Ovary (tissue), 9 donors: ENCODE data around the gene RTN3. TPM values are rescaled to one million over a fixed set of nuclear protein-coding genes. Genes with fewer than 3 reads are reported as not detected.
A peak's percentile ranks its signal among the peaks of the same experiment; 100 is the strongest.

Experiments
- DNase-seq, 5 donors: peaks; one replicate each; pipeline ENCODE4 v3.0.0-alpha.2; 2019 to 2020
- H3K27ac ChIP-seq, 2 donors: fragments of 200-600 bp; one replicate each; pipeline versions ENCODE4 v1.5.1 to v1.8.0; 2019 to 2022
- H3K27me3 ChIP-seq: fragments of 200-600 bp; one replicate; pipeline ENCODE4 v1.8.0; 2022
- H3K36me3 ChIP-seq: fragments of 200-600 bp; sonication (generic); one replicate; pipeline ENCODE4 v1.5.1; 2019
- H3K4me1 ChIP-seq: one replicate; pipeline ENCODE4 v1.8.1; 2013; ENCODE audit warnings: mild to moderate bottlenecking, moderate library complexity; ENCODE audit not compliant: insufficient read depth
- H3K4me3 ChIP-seq: fragments of 200-600 bp; sonication (generic); one replicate; pipeline ENCODE4 v1.5.1; 2017
- H3K9me3 ChIP-seq, 2 donors: fragments of 200-600 bp in 1 of 2; sonication (generic) in 1 of 2; one replicate each; pipeline versions ENCODE4 v1.5.1 to v1.8.1; 2013 to 2019; ENCODE audit warnings: mild to moderate bottlenecking in 1 of 2, moderate library complexity in 1 of 2
- CTCF ChIP-seq, 3 donors: fragments of 450-650 bp in 2 of 3; fragments of 200-600 bp in 1 of 3; IDR thresholded peaks; one replicate each; pipeline versions ENCODE4 v1.5.1 to v1.8.0; 2016 to 2022; ENCODE audit warnings: antibody characterized with exemption in 3 of 3, mild to moderate bottlenecking in 1 of 3
- EP300 ChIP-seq: sonication (generic); formaldehyde crosslinking; IDR thresholded peaks from one replicate; pipeline ENCODE4 v1.6.1; 2017; ENCODE audit warnings: antibody characterized with exemption
- POLR2A ChIP-seq: fragments of 450-650 bp; IDR thresholded peaks from one replicate; pipeline ENCODE4 v1.6.1; 2017; ENCODE audit warnings: antibody characterized with exemption, mild to moderate bottlenecking, moderate library complexity
- WGBS, 3 donors: extraction: QIAGEN DNeasy Blood & Tissue Kit in 1 of 3; methylation state at CpG; one replicate each; pipeline versions ENCODE4 v1.1.5 to v1.1.7; 2013 to 2017; 5-methylcytosine and 5-hydroxymethylcytosine counted together
- intact Hi-C, 4 donors: fragments of 100-400 bp; cut with DNase I; formaldehyde crosslinking; loops; one replicate each; pipeline versions ENCODE4 v1.11.0 to v1.15.1; 2022 to 2023
- polyA plus RNA-seq, 2 donors: library from polyadenylated mRNA; stranded (reverse); fragments of 200-250 nt in 1 of 2; fragments of 350-450 nt in 1 of 2; fragmentation: Illumina TruSeq in 1 of 2; extraction: RNeasy Lipid Tissue Mini Kit (QIAGEN cat#74804) in 1 of 2; gene quantifications; one replicate each; pipeline ENCODE4 v1.2.3, GENCODE V29; 2013 to 2014
- total RNA-seq, 7 donors: library from RNA; depleted of rRNA in 2 of 7; stranded (reverse); fragments of >200 nt in 2 of 7; fragmentation: NEBNext Ultra II Directional in 3 of 7; extraction: Animal tissue kit (Norgen Biotek cat#: 25700) in 3 of 7; gene quantifications; one replicate each; pipeline versions ENCODE4 v1.1.0 to v1.2.4, GENCODE V29; 2016 to 2023
- donor health status: DM: no; HTN: no; CAD: no; lungs with moderate emphysema.
- donor health status: DM: no; HTN: no; CAD: no.
- donor health status: Bipolar disorder and iron deficiency.
- donor health status: DM: yes; HTN: yes; CAD: no.
- donor health status: DM: no; HTN: no; CAD: no.
- donor health status: DM: yes; HTN: yes; CAD: no.

The RTN3 gene
- total and polyA plus RNA-seq, 9 donors = 49.5 to 142 (median 64.1) TPM

- Histone ChIP-seq H3K27me3 (no peaks in the 10 kb centered on the region), H3K36me3 (no peaks in the 10 kb centered on the region), H3K4me3 (no peak overlapping the region), H3K4me1 (peaks cover 10% of the 10 kb centered on the region), H3K27ac (no peak overlapping the region), H3K9me3 (no peaks in the 10 kb centered on the region)
- TF ChIP-seq POLR2A = no peak
- TF ChIP-seq EP300 = no peak
- TF ChIP-seq CTCF (IDR thresholded peaks at IDR 0.05) = no peak
- no peak for DNase-seq
- whole genome bisulfite sequencing, 3 donors = 72 to 74% (median 73%) methylated on average over 5 of the region's 5 CpGs
- intact Hi-C loops = loop anchor here in 2 of 4 donors (10.0 kb wide), 3 partner anchors 76 to 876 kb away; partner anchors contain the start of genes RTN3 (in 1 of the 2) and SLC3A2 (in 1 of the 2)
Measured at GRCh38 chr11:63760487-63761079, 79.3 kb downstream of the RTN3 start.

- Histone ChIP-seq H3K27ac (no peak overlapping the region), H3K36me3 (no peaks in the 10 kb centered on the region), H3K4me3 (no peak overlapping the region), H3K9me3 (no peaks in the 10 kb centered on the region), H3K4me1 (peaks cover 15% of the 10 kb centered on the region), H3K27me3 (no peaks in the 10 kb centered on the region)
- intact Hi-C loops = loop anchor here in 2 of 4 donors (10.0 kb wide), 3 partner anchors 76 to 876 kb away; partner anchors contain the start of genes RTN3 (in 1 of the 2) and SLC3A2 (in 1 of the 2)
- no peak for DNase-seq
- 72 to 81% (median 79%) methylated on average over 10 of the region's 10 CpGs for WGBS, 3 donors
- TF ChIP-seq POLR2A (no peak), EP300 (no peak), CTCF (IDR thresholded peaks at IDR 0.05) (no peak)
Measured at GRCh38 chr11:63761188-63761587, 79.9 kb downstream of the RTN3 start.

GRCh38 chr11:63761931-63762653 is 80.8 kb downstream of the RTN3 start:
- Histone ChIP-seq H3K4me1 (peaks cover 17% of the 10 kb centered on the region), H3K27ac (peak overlapping the region; percentile 89 to 92), H3K9me3 (no peaks in the 10 kb centered on the region), H3K36me3 (no peaks in the 10 kb centered on the region), H3K27me3 (no peaks in the 10 kb centered on the region), H3K4me3 (peak overlapping the region; percentile 52)
- DNase-seq = peak; percentile 27 to 59 (median 52)
- no peak for TF ChIP-seq EP300
- no peak for TF ChIP-seq CTCF (IDR thresholded peaks at IDR 0.05)
- TF ChIP-seq POLR2A = no peak
- intact Hi-C loops = loop anchor here in 2 of 4 donors (10.0 kb wide), 3 partner anchors 77 to 877 kb away; partner anchors contain the start of genes RTN3 (in 1 of the 2) and SLC3A2 (in 1 of the 2)
- 12 to 24% (median 14%) methylated on average over 34 of the region's 34 CpGs for WGBS, 3 donors

GRCh38 chr11:63762654-63763495 is 81.6 kb downstream of the RTN3 start:
- peaks cover 17% of the 10 kb centered on the region for H3K4me1 ChIP-seq
- peak overlapping the region; percentile 89 to 92 for H3K27ac ChIP-seq
- H3K27me3 ChIP-seq = no peaks in the 10 kb centered on the region
- DNase-seq = peak; percentile 67 to 87 (median 80)
- intact Hi-C loops = loop anchor here in 2 of 4 donors (10.0 kb wide), 3 partner anchors 78 to 878 kb away; partner anchors contain the start of genes RTN3 (in 1 of the 2) and SLC3A2 (in 1 of the 2)
- peak overlapping the region; percentile 52 for H3K4me3 ChIP-seq
- no peaks in the 10 kb centered on the region for H3K9me3 ChIP-seq
- H3K36me3 ChIP-seq = no peaks in the 10 kb centered on the region
- WGBS, 3 donors = 1 to 13% (median 12%) methylated on average over 29 to 96 of the region's 96 CpGs
- TF ChIP-seq POLR2A (no peak), CTCF (IDR thresholded peaks at IDR 0.05) (peak; percentile 6 to 46 (median 21)), EP300 (no peak)
